PC-3 (cell line): ENCODE results near the gene VDR. TPM values are rescaled to one million over a fixed set of nuclear protein-coding genes. Genes with fewer than 3 reads are reported as not detected.
A peak's percentile ranks its signal among the peaks of the same experiment; 100 is the strongest.

Source experiments
- ATAC-seq: fragments of 200-7000 bp; cut with Tn5 transposase; 2 replicates; pipeline ENCODE4 v1.9.1; 2020; ENCODE audit warnings: mild to moderate bottlenecking, moderate library complexity
- BruUV-seq: library from RNA; stranded (reverse); fragments of 400-500 nt; replicated peaks from 2 replicates; lab custom pipeline; 2021; lab: Mats Ljungman, UMichigan
- CTCF ChIA-PET: fragments of 300-600 bp; sonication (Branson Sonifier 250); formaldehyde crosslinking; loops from one replicate; lab custom pipeline; 2022; ENCODE audit warnings: antibody characterized with exemption; lab: Charles Lee
- POLR2A ChIA-PET: fragments of 300-600 bp; sonication (Branson Sonifier 250); formaldehyde crosslinking; loops from one replicate; lab custom pipeline; 2022; ENCODE audit warnings: antibody characterized with exemption; ENCODE audit not compliant: unreplicated experiment; lab: Charles Lee
- DNase-seq: peaks from one replicate; pipeline ENCODE4 v3.0.0-alpha.2; 2015
- H2AFZ ChIP-seq: fragments of 300-600 bp; sonication (generic); 2 replicates; pipeline ENCODE4 v1.6.0; 2016; ENCODE audit warnings: antibody characterized with exemption, low read length
- H3F3A ChIP-seq: fragments of 300-600 bp; sonication (generic); one replicate; pipeline ENCODE4 v1.6.0; 2017; ENCODE audit warnings: antibody characterized with exemption, low read length, control low read depth, mild to moderate bottlenecking; ENCODE audit not compliant: unreplicated experiment
- H3K27ac ChIP-seq: fragments of 300-600 bp; sonication (generic); 2 replicates; pipeline ENCODE4 v1.5.1; 2016; ENCODE audit warnings: mild to moderate bottlenecking, low read length
- H3K27me3 ChIP-seq: fragments of 300-600 bp; sonication (generic); 2 replicates; pipeline ENCODE4 v1.6.1; 2016; ENCODE audit warnings: low read length, mixed read lengths
- H3K36me3 ChIP-seq: fragments of 300-600 bp; sonication (generic); 2 replicates; pipeline ENCODE4 v1.6.1; 2016; ENCODE audit warnings: low read depth, mixed run types, low read length, mixed read lengths
- H3K4me1 ChIP-seq: fragments of 300-600 bp; sonication (generic); 2 replicates; pipeline ENCODE4 v1.5.1; 2016; ENCODE audit warnings: low read length; ENCODE audit not compliant: insufficient read depth
- H3K4me2 ChIP-seq: fragments of 300-600 bp; sonication (generic); 2 replicates; pipeline ENCODE4 v1.6.0; 2016; ENCODE audit warnings: low read length
- H3K4me3 ChIP-seq: fragments of 300-600 bp; sonication (generic); 2 replicates; pipeline ENCODE4 v1.5.1; 2016; ENCODE audit warnings: mild to moderate bottlenecking, low read length, mixed read lengths
- H3K79me2 ChIP-seq: fragments of 300-600 bp; sonication (generic); 2 replicates; pipeline ENCODE4 v1.6.1; 2017; ENCODE audit warnings: low read length, mixed read lengths
- H3K9ac ChIP-seq: fragments of 300-600 bp; sonication (generic); 2 replicates; pipeline ENCODE4 v1.6.0; 2016; ENCODE audit warnings: mild to moderate bottlenecking, low read length
- H3K9me2 ChIP-seq: fragments of 300-600 bp; sonication (generic); replicated peaks from 2 replicates; pipeline ENCODE4 v1.6.1; 2016; ENCODE audit warnings: mixed run types, low read length, mixed read lengths
- H3K9me3 ChIP-seq: fragments of 300-600 bp; sonication (generic); 2 replicates; pipeline ENCODE4 v1.6.1; 2016; ENCODE audit warnings: low read length, mixed read lengths
- H4K20me1 ChIP-seq: fragments of 300-600 bp; sonication (generic); 2 replicates; pipeline ENCODE4 v1.6.1; 2016; ENCODE audit warnings: low read length, mixed read lengths
- EZH2 ChIP-seq: fragments of 300-600 bp; sonication (generic); IDR thresholded peaks from one replicate; pipeline ENCODE4 v1.6.1; 2017; ENCODE audit warnings: antibody characterized with exemption, mild to moderate bottlenecking, low read length; ENCODE audit not compliant: unreplicated experiment
- EZH2phosphoT487 ChIP-seq: fragments of 300-600 bp; sonication (generic); IDR thresholded peaks from 2 replicates; pipeline ENCODE4 v1.6.1; 2018; ENCODE audit warnings: mild to moderate bottlenecking, antibody characterized with exemption, low read length, borderline replicate concordance
- intact Hi-C: fragments of 100-400 bp; cut with micrococcal nuclease; formaldehyde crosslinking; loops from 2 replicates; pipeline ENCODE4 v1.9.0; 2023
- total RNA-seq: library from RNA; depleted of rRNA; stranded (reverse); fragments of >200 nt; gene quantifications from 2 replicates; pipeline ENCODE4 v1.2.3, GENCODE V29; 2014
- TF ChIP-seq, protein P1 (sequence below): fragments of 300-600 bp; sonication (generic); conservative IDR thresholded peaks from 2 replicates; pipeline ENCODE4 v1.5.1; 2017; ENCODE audit warnings: antibody characterized with exemption, low read depth, mild to moderate bottlenecking, low read length

The VDR gene
- total RNA-seq, 1 experiment from 2014 or later: 19.9 TPM

DNA sequence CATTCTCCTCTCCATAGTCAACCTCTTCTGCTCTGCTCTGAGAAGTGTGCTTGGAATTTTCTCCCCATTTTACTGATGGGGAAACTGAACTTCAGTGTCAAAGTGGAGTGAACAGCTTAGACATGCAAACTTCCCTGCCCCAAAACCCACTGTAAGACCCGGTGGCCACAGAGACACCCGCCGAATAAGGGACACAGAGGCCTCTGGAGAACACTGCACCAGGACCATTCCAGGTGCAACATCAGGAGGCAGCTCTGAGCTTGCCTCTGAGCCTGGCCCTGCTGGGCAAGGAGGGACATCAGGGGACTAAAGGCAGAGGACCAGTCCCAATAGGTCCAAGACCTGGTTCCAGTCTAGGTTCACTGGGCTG is 86.8 kb downstream of the VDR start:
- ATAC-seq (no peak), DNase-seq (no peak)
- peak overlapping the region; percentile 96 for H3K4me2 ChIP-seq
- H2AFZ ChIP-seq: no peak overlapping the region
- intact Hi-C loops: no loop called here
- H3K79me2 ChIP-seq: peaks cover 73% of the 10 kb centered on the region
- H3F3A ChIP-seq: no peaks in the 10 kb centered on the region
- no peaks in the 10 kb centered on the region for H3K27me3 ChIP-seq
- CTCF ChIA-PET: interaction anchor here (2.8 kb wide), 1 partner anchor 20 kb away, joined by 14 read pairs; no protein-coding TSS in a partner anchor
- no peaks in the 10 kb centered on the region for H3K9me3 ChIP-seq
- peak overlapping the region; percentile 86 for H3K4me3 ChIP-seq
- BruUV-seq: no TSS peak
- peaks cover 10% of the 10 kb centered on the region for H3K36me3 ChIP-seq
- TF ChIP-seq, protein P1, sequence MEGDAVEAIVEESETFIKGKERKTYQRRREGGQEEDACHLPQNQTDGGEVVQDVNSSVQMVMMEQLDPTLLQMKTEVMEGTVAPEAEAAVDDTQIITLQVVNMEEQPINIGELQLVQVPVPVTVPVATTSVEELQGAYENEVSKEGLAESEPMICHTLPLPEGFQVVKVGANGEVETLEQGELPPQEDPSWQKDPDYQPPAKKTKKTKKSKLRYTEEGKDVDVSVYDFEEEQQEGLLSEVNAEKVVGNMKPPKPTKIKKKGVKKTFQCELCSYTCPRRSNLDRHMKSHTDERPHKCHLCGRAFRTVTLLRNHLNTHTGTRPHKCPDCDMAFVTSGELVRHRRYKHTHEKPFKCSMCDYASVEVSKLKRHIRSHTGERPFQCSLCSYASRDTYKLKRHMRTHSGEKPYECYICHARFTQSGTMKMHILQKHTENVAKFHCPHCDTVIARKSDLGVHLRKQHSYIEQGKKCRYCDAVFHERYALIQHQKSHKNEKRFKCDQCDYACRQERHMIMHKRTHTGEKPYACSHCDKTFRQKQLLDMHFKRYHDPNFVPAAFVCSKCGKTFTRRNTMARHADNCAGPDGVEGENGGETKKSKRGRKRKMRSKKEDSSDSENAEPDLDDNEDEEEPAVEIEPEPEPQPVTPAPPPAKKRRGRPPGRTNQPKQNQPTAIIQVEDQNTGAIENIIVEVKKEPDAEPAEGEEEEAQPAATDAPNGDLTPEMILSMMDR: no peak; the same call in 1 of the 2 replicates
- TF ChIP-seq EZH2: no peak
- no peak for TF ChIP-seq EZH2phosphoT487
- peaks cover 72% of the 10 kb centered on the region for H3K4me1 ChIP-seq
- POLR2A ChIA-PET: no interaction called here
- no peaks in the 10 kb centered on the region for H3K9me2 ChIP-seq
- H3K9ac ChIP-seq: no peak overlapping the region
- H4K20me1 ChIP-seq: peaks cover 25% of the 10 kb centered on the region; the same call in 1 of the 2 replicates
- no peak overlapping the region for H3K27ac ChIP-seq

DNA sequence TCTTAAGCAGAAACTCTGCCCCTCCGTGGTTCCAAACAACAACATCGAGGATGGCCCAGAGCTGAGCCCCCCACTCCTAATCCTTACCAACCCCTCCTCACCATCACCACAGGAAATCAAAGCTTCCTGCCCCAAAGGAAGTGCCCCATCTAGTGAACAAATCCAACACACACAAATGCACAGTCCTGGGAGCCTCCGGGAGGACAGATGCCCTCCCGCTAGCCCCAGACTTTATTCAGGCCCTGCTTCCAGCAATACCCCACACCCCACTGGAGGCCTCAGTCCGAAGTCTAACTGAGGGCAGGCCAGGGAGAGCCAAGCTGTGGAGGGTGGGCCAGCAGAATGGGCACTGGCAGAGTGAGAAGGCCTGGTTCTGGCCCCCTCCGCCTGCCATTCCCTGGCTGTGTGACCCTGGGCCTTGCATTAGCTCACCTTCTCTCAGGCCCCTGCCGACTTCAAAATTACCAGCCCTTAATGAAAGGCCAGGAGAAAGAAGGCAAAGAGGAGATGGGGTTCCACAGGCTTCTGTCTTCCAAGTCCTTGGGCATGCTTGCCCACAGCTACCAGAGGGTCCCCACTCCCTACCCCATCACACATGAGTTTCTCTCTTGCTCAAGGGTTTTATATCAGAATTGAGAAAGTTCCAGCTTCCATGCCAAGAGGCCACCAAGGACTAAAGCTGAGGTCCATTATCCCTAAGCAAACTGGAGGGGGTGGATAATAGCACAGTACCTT is 87.4 kb downstream of the VDR start:
- H3K4me1 ChIP-seq: peaks cover 70% of the 10 kb centered on the region
- ChIA-PET POLR2A (interaction anchor here (0.5 kb wide), 1 partner anchor 88 kb away, joined by 3 read pairs; the partner anchor contains the start of gene VDR), CTCF (interaction anchor here (2.8 kb wide), 1 partner anchor 21 kb away, joined by 14 read pairs; no protein-coding TSS in a partner anchor)
- H3K79me2 ChIP-seq: peaks cover 79% of the 10 kb centered on the region
- TF ChIP-seq, protein P1: peak; percentile 38; the same call in 1 of the 2 replicates
- no peak for TF ChIP-seq EZH2
- H3K4me2 ChIP-seq: peak overlapping the region; percentile 96
- no peak for DNase-seq
- peaks cover 27% of the 10 kb centered on the region; the same call in 1 of the 2 replicates for H4K20me1 ChIP-seq
- H3K27me3 ChIP-seq: no peaks in the 10 kb centered on the region
- no peaks in the 10 kb centered on the region for H3F3A ChIP-seq
- BruUV-seq: TSS peak; percentile 28
- no peak overlapping the region for H2AFZ ChIP-seq
- no peak overlapping the region for H3K9ac ChIP-seq
- H3K9me3 ChIP-seq: no peaks in the 10 kb centered on the region
- peak overlapping the region; percentile 86 for H3K4me3 ChIP-seq
- intact Hi-C loops: no loop called here
- H3K9me2 ChIP-seq: no peaks in the 10 kb centered on the region
- H3K36me3 ChIP-seq: peaks cover 10% of the 10 kb centered on the region
- ATAC-seq: no peak
- H3K27ac ChIP-seq: no peak overlapping the region
